HFFc6 (cell line): ENCODE results near the gene CTCFL. TPM values are rescaled to one million over a fixed set of nuclear protein-coding genes. Genes with fewer than 3 reads are reported as not detected.

Source experiments
- DNase-seq: peaks from one replicate; pipeline ENCODE4 v3.0.0-alpha.2; 2018
- H3K27ac Mint-ChIP-seq: 2 replicates; pipeline ENCODE4 v1.8.0; 2020; ENCODE audit warnings: mild to moderate bottlenecking, mixed read lengths
- H3K27me3 Mint-ChIP-seq: 2 replicates; pipeline ENCODE4 v1.8.0; 2021; ENCODE audit warnings: mild to moderate bottlenecking, moderate library complexity, mixed read lengths; ENCODE audit not compliant: insufficient read depth
- H3K36me3 Mint-ChIP-seq: 2 replicates; pipeline ENCODE4 v1.8.0; 2021; ENCODE audit warnings: low read depth, mixed read lengths
- H3K4me1 Mint-ChIP-seq: 2 replicates; pipeline ENCODE4 v1.8.0; 2020; ENCODE audit warnings: low read depth, mixed read lengths
- H3K4me3 Mint-ChIP-seq: 2 replicates; pipeline ENCODE4 v1.8.0; 2020; ENCODE audit warnings: mild to moderate bottlenecking, moderate library complexity, mixed read lengths
- H3K9me3 Mint-ChIP-seq: 2 replicates; pipeline ENCODE4 v1.8.0; 2020; ENCODE audit warnings: mild to moderate bottlenecking, mixed read lengths
- total RNA-seq, 6 experiments: library from RNA; stranded (reverse); fragmentation: NEBNext Ultra II Directional; extraction: Animal tissue kit (Norgen Biotek cat#: 25700); gene quantifications; 2 replicates in 1 of 6; 3 replicates in 5 of 6; pipeline ENCODE4 v1.2.3, GENCODE V29; 2021
- TF ChIP-seq, protein P1 (sequence below): fragments of 200-600 bp; sonication (generic); IDR thresholded peaks from 2 replicates; pipeline ENCODE4 v1.5.0; 2021; ENCODE audit warnings: antibody characterized with exemption, mild to moderate bottlenecking

The CTCFL gene
- total RNA-seq, 6 experiments from 2014 or later: not detected

DNA sequence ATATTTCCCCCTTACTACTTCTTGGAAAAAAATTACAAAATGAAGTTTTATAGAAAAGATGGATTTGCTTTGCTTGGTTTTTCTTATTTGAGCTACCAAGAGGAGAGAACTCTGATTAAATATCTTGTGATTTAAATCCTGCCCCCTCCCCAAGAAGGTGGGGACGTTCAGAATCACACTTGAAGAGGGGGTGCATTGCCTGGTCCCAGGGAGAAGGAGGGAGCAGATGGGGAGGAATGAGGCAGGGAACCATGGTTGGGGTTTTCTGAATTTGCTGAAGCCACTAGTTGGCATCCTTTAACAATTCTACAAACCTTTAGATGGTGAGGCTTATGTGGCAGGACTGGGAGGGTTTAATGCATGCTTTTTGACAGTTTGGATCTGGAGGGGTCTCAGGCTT, 41.5 kb upstream of the CTCFL start:
- no peaks in the 10 kb centered on the region for H3K4me1 Mint-ChIP-seq
- TF ChIP-seq, protein P1, sequence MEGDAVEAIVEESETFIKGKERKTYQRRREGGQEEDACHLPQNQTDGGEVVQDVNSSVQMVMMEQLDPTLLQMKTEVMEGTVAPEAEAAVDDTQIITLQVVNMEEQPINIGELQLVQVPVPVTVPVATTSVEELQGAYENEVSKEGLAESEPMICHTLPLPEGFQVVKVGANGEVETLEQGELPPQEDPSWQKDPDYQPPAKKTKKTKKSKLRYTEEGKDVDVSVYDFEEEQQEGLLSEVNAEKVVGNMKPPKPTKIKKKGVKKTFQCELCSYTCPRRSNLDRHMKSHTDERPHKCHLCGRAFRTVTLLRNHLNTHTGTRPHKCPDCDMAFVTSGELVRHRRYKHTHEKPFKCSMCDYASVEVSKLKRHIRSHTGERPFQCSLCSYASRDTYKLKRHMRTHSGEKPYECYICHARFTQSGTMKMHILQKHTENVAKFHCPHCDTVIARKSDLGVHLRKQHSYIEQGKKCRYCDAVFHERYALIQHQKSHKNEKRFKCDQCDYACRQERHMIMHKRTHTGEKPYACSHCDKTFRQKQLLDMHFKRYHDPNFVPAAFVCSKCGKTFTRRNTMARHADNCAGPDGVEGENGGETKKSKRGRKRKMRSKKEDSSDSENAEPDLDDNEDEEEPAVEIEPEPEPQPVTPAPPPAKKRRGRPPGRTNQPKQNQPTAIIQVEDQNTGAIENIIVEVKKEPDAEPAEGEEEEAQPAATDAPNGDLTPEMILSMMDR: no peak
- H3K9me3 Mint-ChIP-seq: no peaks in the 10 kb centered on the region
- H3K4me3 Mint-ChIP-seq: no peak overlapping the region
- H3K27ac Mint-ChIP-seq: no peak overlapping the region
- H3K27me3 Mint-ChIP-seq: peaks cover 46% of the 10 kb centered on the region
- H3K36me3 Mint-ChIP-seq: no peaks in the 10 kb centered on the region
- no peak for DNase-seq

DNA sequence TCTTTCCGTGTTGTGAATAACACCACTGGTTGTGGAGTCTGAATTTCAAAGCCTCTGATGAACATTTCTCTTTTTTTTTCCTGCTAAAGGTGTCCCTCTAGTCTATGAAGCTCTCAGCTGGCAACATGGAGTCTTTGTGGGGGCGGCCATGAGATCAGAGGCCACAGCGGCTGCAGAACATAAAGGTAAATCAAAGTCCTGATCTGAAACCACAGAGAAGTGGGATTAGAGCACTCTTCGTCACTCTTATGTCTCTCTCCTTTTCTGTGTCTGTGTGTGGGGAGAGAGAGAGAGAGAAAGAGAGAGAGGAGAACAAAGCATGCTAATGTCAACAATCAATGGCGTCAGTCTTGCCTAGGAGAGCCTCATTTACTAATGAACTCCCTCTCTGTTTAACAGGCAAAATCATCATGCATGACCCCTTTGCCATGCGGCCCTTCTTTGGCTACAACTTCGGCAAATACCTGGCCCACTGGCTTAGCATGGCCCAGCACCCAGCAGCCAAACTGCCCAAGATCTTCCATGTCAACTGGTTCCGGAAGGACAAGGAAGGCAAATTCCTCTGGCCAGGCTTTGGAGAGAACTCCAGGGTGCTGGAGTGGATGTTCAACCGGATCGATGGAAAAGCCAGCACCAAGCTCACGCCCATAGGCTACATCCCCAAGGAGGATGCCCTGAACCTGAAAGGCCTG, 40.2 kb upstream of the CTCFL start:
- H3K9me3 Mint-ChIP-seq: no peaks in the 10 kb centered on the region
- no peak overlapping the region for H3K27ac Mint-ChIP-seq
- DNase-seq: no peak
- no peaks in the 10 kb centered on the region for H3K4me1 Mint-ChIP-seq
- no peaks in the 10 kb centered on the region for H3K36me3 Mint-ChIP-seq
- peaks cover 47% of the 10 kb centered on the region for H3K27me3 Mint-ChIP-seq
- no peak overlapping the region for H3K4me3 Mint-ChIP-seq
- TF ChIP-seq, protein P1: no peak

DNA sequence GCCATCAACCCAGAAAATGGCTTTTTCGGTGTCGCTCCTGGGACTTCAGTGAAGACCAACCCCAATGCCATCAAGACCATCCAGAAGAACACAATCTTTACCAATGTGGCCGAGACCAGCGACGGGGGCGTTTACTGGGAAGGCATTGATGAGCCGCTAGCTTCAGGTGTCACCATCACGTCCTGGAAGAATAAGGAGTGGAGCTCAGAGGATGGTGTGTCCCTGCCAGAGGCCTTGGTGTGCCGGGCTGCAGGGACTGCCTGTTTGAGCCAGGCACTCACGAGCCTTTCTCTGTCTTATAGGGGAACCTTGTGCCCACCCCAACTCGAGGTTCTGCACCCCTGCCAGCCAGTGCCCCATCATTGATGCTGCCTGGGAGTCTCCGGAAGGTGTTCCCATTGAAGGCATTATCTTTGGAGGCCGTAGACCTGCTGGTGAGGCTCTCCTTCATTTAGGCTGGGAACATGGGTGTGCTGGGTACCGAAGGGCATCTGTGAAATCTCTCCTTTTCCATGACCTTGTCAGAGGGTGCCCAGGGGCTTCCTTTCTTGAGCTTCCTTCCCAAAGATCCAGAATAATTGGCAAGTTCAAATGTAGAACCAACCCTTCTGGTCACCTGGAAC, 39.4 kb upstream of the CTCFL start:
- H3K27me3 Mint-ChIP-seq: peaks cover 43% of the 10 kb centered on the region
- DNase-seq: no peak
- no peaks in the 10 kb centered on the region for H3K4me1 Mint-ChIP-seq
- no peaks in the 10 kb centered on the region for H3K36me3 Mint-ChIP-seq
- TF ChIP-seq, protein P1: no peak
- no peak overlapping the region for H3K27ac Mint-ChIP-seq
- no peak overlapping the region for H3K4me3 Mint-ChIP-seq
- no peaks in the 10 kb centered on the region for H3K9me3 Mint-ChIP-seq

DNA sequence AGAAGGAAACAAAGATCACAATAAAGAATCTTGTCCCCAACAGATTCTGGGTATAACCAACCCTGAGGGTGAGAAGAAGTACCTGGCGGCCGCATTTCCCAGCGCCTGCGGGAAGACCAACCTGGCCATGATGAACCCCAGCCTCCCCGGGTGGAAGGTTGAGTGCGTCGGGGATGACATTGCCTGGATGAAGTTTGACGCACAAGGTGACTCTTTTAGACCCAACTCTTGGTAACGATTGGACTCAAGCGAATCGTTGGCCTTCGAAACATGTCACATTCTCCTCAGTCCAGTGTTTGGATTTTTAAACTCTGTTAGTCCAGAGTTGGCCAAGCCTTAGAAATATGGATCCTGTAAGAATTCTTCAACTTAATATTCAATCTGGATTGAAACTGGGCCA, 38.6 kb upstream of the CTCFL start:
- Mint-ChIP-seq H3K4me3 (no peak overlapping the region), H3K4me1 (no peaks in the 10 kb centered on the region), H3K27ac (no peak overlapping the region), H3K36me3 (no peaks in the 10 kb centered on the region), H3K9me3 (no peaks in the 10 kb centered on the region), H3K27me3 (peaks cover 41% of the 10 kb centered on the region)
- TF ChIP-seq, protein P1: no peak
- DNase-seq: no peak

DNA sequence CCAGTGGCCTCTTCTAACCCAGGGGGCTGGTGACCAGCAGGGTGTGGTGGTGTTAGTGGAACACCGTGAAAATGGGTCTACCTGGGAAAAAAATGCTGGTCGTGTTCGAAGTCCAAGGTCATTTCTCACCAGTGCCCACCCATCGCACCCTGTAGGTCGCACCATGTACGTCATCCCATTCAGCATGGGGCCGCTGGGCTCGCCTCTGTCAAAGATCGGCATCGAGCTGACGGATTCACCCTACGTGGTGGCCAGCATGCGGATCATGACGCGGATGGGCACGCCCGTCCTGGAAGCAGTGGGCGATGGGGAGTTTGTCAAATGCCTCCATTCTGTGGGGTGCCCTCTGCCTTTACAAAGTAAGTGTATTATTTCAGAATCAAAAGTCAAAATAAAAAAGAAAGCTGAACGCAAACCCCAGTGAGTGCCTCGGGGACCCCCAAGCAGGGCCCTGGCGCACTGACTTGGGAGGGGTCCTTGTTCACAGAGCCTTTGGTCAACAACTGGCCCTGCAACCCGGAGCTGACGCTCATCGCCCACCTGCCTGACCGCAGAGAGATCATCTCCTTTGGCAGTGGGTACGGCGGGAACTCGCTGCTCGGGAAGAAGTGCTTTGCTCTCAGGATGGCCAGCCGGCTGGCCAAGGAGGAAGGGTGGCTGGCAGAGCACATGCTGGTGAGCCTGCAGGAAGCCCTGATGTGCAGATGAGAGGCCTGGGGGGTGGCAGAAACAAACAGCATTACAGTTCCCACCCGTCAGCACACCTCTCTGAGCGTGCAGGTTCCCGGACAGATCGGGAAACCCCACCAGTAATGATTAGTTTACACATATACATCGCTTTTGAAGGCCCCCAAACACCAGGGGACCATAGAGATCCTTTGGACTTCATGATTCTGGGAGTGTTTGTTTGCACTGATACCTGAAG, 37.9 kb upstream of the CTCFL start:
- Mint-ChIP-seq H3K27ac (no peak overlapping the region), H3K27me3 (peaks cover 42% of the 10 kb centered on the region), H3K4me1 (no peaks in the 10 kb centered on the region), H3K4me3 (no peak overlapping the region), H3K9me3 (no peaks in the 10 kb centered on the region), H3K36me3 (no peaks in the 10 kb centered on the region)
- TF ChIP-seq, protein P1: no peak
- no peak for DNase-seq
